HG02642 (cell line): Measurements from ENCODE around the gene SERINC1.
"Not testable (repeated sequence)": the region's sequence is repeated elsewhere in the genome, so short reads cannot be mapped to it uniquely, and the experiment has no call there.

Source experiments
- ATAC-seq: cut with Tn5 transposase; IDR thresholded peaks from one replicate; pipeline ENCODE4 v1.9.1; 2021; ENCODE audit warnings: mild to moderate bottlenecking; ENCODE audit not compliant: unreplicated experiment, poor library complexity

The SERINC1 gene

GRCh38 chr6:122471107-122472021 is at the start of gene SERINC1:
SERINC1 (minus strand) TSS chr6:122471807; CDS start chr6:122471737, 70 bp downstream.
- ATAC-seq, result peak; percentile 99

GRCh38 chr6:122511193-122511924 is 39.8 kb upstream of the SERINC1 start:
- no peak for ATAC-seq

GRCh38 chr6:122505170-122505569 is 33.6 kb upstream of the SERINC1 start:
- not testable (repeated sequence) for ATAC-seq

- ATAC-seq, result no peak
Measured at GRCh38 chr6:122501475-122501874, 29.9 kb upstream of the SERINC1 start.

GRCh38 chr6:122495612-122496011 is 24.0 kb upstream of the SERINC1 start:
- ATAC-seq, result peak; percentile 69

GRCh38 chr6:122494665-122495272 is 23.2 kb upstream of the SERINC1 start:
- ATAC-seq, result no peak

- ATAC-seq, result peak; percentile 96
Measured at GRCh38 chr6:122491919-122492555, 20.4 kb upstream of the SERINC1 start.

GRCh38 chr6:122490607-122491006 is 19.0 kb upstream of the SERINC1 start:
- ATAC-seq, result no peak

GRCh38 chr6:122484760-122485159 is 13.2 kb upstream of the SERINC1 start:
- peak; percentile 93 for ATAC-seq

- no peak for ATAC-seq
Measured at GRCh38 chr6:122482750-122483080, 11.1 kb upstream of the SERINC1 start.

GRCh38 chr6:122476131-122476530 is 4.5 kb upstream of the SERINC1 start:
- no peak for ATAC-seq

- peak; percentile 56 for ATAC-seq
Measured at GRCh38 chr6:122472022-122472340, 374 bp upstream of the SERINC1 start.

GRCh38 chr6:122461885-122462284 is 9.7 kb downstream of the SERINC1 start:
- no peak for ATAC-seq

- ATAC-seq, result not testable (repeated sequence)
Measured at GRCh38 chr6:122459865-122460416, 11.7 kb downstream of the SERINC1 start.

- ATAC-seq, result no peak
Measured at GRCh38 chr6:122459240-122459639, 12.4 kb downstream of the SERINC1 start.

GRCh38 chr6:122458087-122458486 is 13.5 kb downstream of the SERINC1 start:
- no peak for ATAC-seq

GRCh38 chr6:122455116-122455515 is 16.5 kb downstream of the SERINC1 start:
- not testable (repeated sequence) for ATAC-seq

GRCh38 chr6:122454673-122455072 is 16.9 kb downstream of the SERINC1 start:
- ATAC-seq, result no peak

GRCh38 chr6:122452509-122452908 is 19.1 kb downstream of the SERINC1 start:
- ATAC-seq, result no peak

GRCh38 chr6:122449069-122449468 is 22.5 kb downstream of the SERINC1 start:
- ATAC-seq, result no peak
